AG09309 (cell line): ENCODE measurements around the gene NLK.
"Not testable (repeated sequence)": the region's sequence is repeated elsewhere in the genome, so short reads cannot be mapped to it uniquely, and the experiment has no call there.

Source experiments
- DNase-seq: peaks from one replicate; pipeline ENCODE4 v3.0.0-alpha.2; 2010; ENCODE audit warnings: low read depth
- H3K4me3 ChIP-seq: 2 replicates; pipeline ENCODE4 v1.5.1; 2011; ENCODE audit warnings: mild to moderate bottlenecking, low read depth, low read length, moderate library complexity; ENCODE audit not compliant: control insufficient read depth
- CTCF ChIP-seq: IDR thresholded peaks from 2 replicates; pipeline ENCODE4 v1.5.1; 2011; ENCODE audit warnings: mild to moderate bottlenecking, low read depth, low read length, inconsistent platforms; ENCODE audit not compliant: insufficient read depth, control insufficient read depth; ENCODE audit errors: missing control alignments

The NLK gene

GRCh38 chr17:28020515-28020914 lies 22.0 kb upstream of the NLK start:
- TF ChIP-seq CTCF, result no peak
- DNase-seq, result no peak
- no peak overlapping the region for H3K4me3 ChIP-seq

DNA sequence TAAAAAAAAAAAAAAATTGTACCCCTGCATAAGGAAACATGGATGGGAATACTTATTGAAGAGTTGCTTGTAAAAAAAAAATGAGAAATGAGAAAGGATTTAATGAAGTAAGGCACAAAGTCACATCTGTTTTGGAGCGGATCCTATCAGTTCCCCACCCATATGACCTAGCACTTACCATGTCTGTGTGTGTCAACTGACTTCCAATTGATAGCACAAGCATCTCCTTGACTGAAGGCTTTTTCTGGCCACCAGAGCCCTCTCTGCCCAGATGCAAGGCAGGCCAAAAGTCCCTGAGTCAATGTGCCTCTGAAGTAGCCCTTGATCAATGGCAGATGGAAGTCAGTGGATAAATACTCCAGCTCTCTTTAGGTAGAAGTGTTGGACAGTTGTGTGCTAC lies 13.4 kb upstream of the NLK start:
- H3K4me3 ChIP-seq, result no peak overlapping the region
- no peak for TF ChIP-seq CTCF
- no peak for DNase-seq

- H3K4me3 ChIP-seq, result no peak overlapping the region
- TF ChIP-seq CTCF, result no peak
- no peak for DNase-seq
Measured at GRCh38 chr17:28030386-28030785, 12.1 kb upstream of the NLK start.

- H3K4me3 ChIP-seq, result no peak overlapping the region
- TF ChIP-seq CTCF, result no peak
- DNase-seq, result no peak
Measured at GRCh38 chr17:28031174-28031573, 11.3 kb upstream of the NLK start.

DNA sequence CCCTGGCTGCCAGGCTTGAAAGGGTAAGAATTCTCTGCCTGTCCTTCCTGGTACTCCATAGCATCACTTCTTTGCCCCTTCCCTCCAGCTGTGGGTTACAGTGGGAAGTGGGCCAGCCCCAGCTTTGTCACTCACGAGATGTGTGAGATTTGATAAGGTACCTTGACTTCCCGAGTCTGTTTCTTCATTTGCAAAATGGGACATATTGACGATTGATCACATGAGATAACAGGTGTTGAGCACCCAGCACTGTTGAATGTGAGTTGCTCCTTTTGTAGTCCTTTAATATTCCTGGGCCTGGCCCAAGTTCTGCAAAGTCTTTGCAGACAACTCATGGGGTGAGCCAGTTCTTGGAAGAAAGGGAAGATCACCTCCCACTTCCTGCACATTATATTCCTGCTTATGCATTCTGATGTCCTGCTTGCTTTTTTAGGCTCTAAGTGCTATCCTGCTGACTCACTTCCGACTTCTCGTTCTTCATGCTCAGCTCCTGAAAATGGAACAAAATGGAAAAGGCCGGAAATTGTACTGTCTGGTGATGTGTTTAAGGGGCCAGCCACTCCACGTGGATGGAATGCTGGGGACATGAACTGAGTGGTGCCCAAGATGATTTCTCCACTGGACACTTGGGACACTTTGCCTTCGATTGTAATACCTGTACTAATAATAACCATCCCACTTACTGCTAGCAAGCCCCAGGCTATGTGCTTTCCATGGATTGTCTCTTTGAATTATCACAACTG lies 8.3 kb upstream of the NLK start:
- DNase-seq, result peak; percentile 54
- no peak for TF ChIP-seq CTCF
- H3K4me3 ChIP-seq, result no peak overlapping the region

GRCh38 chr17:28035452-28035851 lies 7.0 kb upstream of the NLK start:
- not testable (repeated sequence) for DNase-seq, H3K4me3 ChIP-seq

- H3K4me3 ChIP-seq, DNase-seq: not testable (repeated sequence)
Measured at GRCh38 chr17:28035884-28036283, 6.6 kb upstream of the NLK start.

DNA sequence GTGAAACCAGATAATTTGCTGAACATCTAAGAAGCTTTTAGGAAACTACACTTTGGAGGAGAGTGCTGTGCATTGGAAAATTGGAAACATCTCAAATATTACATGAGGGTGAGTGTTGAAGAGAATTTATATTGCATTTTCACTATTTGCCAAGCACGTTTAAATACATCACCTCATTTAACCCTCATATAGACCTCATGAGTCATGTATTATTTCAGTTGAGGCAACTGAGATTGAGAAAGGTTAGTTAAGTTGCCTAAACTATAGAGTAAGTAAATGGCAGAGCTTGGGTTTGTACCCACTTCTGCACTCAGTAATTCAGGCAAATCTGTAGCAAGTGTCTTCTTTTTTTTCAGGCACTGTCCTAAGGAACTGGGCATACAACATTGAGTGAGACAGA lies 3.7 kb upstream of the NLK start:
- H3K4me3 ChIP-seq, result no peak overlapping the region
- TF ChIP-seq CTCF, result no peak
- no peak for DNase-seq
